22Rv1 (cell line): ENCODE data around the gene ADAP1.

Source experiments
- H3K27ac ChIP-seq: fragments of 450-650 bp; 2 replicates; pipeline ENCODE4 v1.5.1; 2017
- CTCF ChIP-seq: fragments of 450-650 bp; IDR thresholded peaks from 2 replicates; pipeline ENCODE4 v1.5.1; 2017; ENCODE audit warnings: mild to moderate bottlenecking
- ZFX ChIP-seq: fragments of 450-650 bp; IDR thresholded peaks from 2 replicates; pipeline ENCODE4 v1.6.1; 2017; ENCODE audit warnings: antibody characterized with exemption, borderline replicate concordance

ADAP1 gene

DNA sequence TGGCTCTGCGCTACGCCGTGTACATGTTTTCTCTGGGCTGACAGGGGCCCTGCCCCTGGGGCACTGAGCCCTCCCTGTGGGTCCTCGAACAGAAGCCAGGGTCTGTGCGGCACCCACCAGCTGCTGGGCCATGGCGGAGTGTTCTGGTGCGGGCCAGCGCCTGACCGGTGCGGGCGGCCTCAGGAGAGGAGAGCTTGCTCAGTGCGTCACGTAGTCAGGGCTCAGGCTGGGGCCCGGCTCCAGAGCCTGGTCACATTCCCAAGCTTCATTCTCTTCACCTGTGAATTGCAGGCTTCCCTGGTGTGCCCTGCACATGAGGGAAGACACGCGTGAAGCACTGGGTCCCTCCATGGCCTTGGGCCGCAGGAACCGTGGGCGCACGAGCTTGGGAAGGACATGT lies 62.7 kb downstream of the ADAP1 start:
- TF ChIP-seq CTCF (no peak), ZFX (no peak)

DNA sequence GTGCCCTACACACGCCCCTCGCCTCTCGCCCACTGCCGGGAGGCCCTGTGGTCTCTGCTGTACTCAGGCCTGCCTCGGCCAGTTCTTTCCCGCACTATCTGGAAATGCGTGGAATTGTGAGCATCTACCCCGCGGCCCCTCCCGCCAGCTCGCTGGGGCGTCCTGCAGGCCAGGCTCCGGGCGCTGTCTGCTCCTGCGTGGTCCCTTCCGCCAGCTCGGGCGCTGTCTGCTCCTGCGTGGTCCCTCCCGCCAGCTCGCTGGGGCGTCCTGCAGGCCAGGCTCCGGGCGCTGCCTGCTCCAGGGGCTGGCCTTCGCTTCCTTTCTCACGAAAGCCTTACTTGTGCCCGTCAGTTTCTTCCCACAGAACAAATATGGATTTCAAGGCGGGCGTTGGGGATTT lies 63.2 kb downstream of the ADAP1 start:
- TF ChIP-seq ZFX: no peak
- H3K27ac ChIP-seq: no peak overlapping the region

More for the DNA sequence above, 62.7 kb downstream of the ADAP1 start:
- H3K27ac ChIP-seq: no peak overlapping the region

DNA sequence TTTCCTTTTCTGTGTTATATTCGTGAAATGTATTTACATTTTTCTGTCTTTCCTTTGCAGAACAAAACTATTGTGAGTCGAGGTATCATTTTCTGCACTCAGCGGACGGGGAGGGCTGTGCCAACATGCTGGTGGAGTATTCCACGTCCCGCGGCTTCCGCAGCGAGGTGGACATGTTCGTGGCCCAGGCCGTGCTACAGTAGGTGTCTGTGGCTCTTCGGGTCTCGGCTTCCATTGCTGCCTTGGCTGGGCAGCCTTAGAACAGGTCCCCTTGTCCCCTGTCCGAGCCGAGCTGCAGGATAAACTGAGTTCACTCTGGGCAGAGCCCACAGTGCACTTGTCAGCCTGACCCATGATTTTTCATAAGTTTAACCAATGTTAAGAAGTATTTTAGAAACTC lies 63.6 kb downstream of the ADAP1 start:
- H3K27ac ChIP-seq: no peak overlapping the region

GRCh38 chr7:889391-889790 lies 65.1 kb downstream of the ADAP1 start:
- TF ChIP-seq ZFX: no peak
- no peak for TF ChIP-seq CTCF

More for the DNA sequence above, 63.6 kb downstream of the ADAP1 start:
- TF ChIP-seq CTCF (no peak), ZFX (no peak)

GRCh38 chr7:889025-889390 lies 65.5 kb downstream of the ADAP1 start:
- H3K27ac ChIP-seq: no peak overlapping the region
- TF ChIP-seq CTCF (no peak), ZFX (no peak)

More at GRCh38 chr7:889391-889790, 65.1 kb downstream of the ADAP1 start:
- H3K27ac ChIP-seq: no peak overlapping the region

GRCh38 chr7:888081-889024 lies 66.1 kb downstream of the ADAP1 start:
- no peak for TF ChIP-seq CTCF
- TF ChIP-seq ZFX: no peak
- 0 out of 2 replicates have a peak overlapping the region, but pooled peaks have one; percentile 2 for H3K27ac ChIP-seq

DNA sequence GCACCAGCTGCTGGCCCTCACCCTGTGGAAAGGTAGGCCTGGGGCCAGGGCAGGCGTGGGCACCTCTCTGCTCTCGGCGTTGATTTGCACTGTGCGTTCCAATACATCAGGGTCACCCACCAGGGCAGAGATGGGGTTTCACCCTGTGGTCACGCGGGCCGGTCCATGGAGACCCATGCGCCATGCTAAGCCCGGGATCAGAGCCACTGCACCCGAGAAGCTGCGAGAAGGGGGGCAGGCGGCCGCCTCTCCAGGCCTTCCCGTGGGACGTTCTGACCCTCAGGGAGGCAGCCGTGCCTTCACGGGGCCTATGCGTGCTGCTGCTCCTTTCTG lies 67.0 kb downstream of the ADAP1 start:
- TF ChIP-seq ZFX: no peak
- no peak for TF ChIP-seq CTCF
- H3K27ac ChIP-seq: 0 out of 2 replicates have a peak overlapping the region, but pooled peaks have one; percentile 2
